ENCODE measurements around the gene ZNF518B.

The ZNF518B gene, protein sequence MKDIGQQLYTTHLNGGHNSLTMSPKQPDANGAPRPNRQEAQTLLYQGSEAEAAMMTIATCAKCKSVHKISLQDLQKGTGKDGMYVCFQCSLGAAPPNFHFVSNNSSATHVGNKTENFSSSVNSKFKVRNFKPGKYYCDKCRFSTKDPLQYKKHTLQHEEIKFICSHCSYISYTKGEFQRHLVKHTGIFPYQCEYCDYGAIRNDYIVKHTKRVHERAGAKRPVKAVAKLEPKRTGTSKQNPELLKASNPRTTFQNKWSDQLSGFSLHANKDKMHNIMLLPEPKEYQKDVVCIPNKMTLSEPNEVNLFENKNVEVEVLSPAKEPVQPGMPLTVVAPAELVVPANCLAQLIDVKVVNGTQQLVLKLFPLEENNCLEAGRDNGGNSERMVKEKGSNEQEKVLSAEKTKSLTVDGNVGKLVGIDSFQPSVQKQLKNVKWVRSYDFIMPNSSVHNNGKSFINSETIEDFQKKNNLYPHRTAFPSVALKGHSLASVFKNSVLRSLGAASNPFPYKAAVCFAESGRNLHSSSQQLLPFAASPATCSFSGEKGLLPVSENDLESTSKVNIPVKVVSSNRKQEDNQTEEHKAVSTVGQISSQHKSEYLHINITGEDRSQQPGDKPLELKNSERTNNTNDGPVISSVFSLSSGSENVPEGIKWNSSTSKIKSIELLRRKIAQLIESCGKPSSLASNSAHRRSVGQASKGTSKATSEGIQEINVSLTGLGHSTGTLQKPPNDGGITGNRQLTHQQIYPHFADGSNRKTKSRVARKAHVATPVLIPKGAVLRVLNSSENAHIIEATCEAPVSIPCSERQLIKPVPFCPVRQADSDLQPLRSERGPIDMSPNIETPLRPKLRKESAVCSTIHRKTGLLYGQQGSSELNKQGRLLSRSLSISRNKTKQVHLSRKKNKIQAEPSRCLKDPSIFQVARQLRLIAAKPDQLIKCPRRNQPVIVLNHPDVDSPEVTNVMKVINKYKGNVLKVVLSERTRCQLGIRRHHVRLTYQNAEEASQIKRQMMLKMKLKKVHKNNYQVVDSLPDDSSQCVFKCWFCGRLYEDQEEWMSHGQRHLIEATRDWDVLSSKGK

DNA sequence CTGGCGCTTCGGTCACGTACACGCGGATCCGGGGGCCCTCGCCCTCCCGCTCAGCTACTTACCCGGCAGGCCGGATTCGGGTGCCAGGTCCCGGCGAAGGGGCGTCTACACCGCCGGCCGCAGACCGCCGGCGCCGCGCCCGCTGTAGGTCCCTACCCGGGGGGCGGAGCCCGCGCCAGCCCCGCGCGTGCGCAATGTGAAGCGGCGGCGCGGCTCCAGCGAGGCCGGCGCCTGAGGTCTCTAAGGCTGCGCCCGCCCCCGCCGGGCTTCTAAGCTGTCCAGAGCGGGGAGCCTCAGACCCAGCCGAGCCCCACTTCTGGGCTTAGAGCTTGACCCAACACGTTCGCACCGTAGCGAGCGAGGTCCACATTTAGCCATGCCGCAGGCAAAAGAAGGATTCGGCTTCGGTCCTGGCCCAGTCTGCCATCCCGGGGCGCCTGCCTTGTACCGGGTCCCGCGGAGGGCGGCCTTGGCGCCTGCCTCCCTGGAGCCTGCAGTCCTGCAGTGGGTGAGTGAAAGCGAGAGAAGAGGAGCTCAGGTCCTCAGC is at the start of gene ZNF518B:
Gene ZNF518B (minus strand): TSS at position 172 of the 547 bp plus-strand sequence. CDS start 11,098 bp downstream, outside the sequence.
- DNase-seq = peak; percentile 73

DNA sequence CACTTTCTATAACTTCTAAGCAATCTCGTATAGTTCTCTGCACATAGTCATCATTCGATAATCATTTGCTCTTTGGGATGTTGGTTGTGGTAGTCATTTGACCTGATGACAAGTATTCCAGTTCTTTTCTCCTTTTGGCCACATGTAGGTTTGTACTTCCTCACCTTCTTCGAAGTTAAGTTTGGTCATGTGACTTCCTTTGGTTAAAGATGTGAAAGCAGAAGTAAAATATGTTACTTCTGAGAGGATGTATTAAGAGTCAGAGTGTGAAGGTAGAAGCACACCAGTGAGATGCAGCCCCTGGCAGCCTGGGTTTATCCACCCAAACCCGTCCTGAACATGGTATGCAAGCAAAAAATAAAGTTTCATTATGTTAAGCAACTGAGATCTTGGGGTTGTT is 48.9 kb upstream of the ZNF518B start:
- no peak for DNase-seq

DNA sequence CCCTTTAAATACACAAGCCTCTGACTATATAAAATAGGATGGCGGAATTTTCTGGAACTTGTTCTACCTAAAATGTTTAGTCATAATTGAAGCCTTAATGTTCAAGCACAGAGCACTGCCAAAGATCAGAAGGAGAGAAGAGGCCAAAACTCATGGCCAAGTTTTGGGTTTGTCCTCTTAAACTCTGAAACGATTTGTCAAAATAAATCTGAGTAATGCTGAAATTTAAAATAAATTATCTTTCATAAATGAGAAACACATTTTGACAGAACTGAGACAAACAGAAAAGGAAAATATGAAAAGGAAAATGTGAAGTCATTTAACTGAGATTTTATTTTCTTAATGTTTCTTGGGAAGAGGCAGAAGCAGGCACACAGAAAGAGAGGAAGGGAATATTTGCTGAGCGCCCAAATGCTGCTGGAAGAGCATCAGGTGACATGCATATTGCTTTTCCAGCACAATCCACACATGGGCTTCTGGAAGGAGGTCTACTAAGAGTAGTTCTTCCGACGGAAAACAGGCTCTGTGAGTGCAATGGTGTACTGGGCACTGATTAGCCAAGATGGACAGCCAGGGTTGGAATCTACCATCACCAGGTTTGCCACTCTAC is 47.4 kb upstream of the ZNF518B start:
- no peak for DNase-seq

DNA sequence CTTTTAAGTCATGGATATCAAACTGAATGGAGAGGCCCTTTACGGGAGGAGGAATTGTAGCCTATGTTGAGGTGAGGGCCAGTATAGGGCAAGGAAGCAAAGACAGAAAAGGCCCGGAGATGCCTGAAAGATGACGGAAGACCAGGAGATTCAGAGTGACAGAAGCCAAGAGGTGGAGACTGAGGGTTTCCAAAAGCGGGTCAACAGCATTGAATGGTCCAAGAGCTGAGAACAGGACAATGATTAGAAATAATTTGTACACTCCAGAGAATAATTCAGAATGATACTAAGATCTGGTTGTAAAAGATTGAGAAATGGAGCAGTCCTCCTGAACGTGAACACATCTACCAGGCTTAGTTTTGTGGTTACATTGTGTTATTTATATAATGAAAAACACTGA is 45.5 kb upstream of the ZNF518B start:
- no peak for DNase-seq

DNA sequence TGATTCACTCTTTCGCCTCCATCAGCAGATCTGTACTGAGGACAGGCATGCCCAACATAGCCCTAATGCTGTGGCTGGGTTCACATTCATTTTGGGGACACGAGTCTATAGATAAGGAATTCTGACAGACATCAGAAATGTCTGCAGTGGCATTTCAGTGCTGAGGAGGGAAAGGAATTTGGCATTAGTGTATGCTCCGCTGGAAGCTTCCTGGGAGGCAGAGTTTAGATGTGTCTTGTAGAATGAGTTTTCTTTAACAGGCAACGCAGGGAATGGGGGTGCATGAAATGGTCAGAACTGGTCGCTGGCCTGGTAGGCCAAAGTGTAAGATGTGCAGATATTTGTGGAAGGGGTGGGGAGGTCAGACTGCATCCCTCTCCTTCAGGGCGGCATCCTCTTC is 43.5 kb upstream of the ZNF518B start:
- no peak for DNase-seq

DNA sequence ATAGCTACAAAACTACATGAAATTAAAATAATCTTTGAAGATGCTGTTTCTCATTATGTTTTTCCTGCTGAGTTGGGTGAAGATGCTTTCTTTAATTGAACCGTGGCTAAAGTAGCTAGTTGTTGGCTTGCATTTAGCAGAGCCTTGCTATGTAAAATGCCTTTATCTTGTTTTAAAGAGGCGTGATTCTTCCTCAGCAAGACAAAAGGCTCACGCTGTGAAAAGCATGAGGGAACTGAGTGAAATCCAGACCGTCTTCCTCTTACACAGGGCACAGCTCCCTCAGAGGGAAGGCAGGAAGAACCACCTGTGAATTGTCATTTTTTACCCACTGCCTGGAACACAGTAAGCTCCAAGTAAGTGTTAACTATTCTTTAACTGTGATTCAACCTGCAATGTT is 39.0 kb upstream of the ZNF518B start:
- DNase-seq = no peak

DNA sequence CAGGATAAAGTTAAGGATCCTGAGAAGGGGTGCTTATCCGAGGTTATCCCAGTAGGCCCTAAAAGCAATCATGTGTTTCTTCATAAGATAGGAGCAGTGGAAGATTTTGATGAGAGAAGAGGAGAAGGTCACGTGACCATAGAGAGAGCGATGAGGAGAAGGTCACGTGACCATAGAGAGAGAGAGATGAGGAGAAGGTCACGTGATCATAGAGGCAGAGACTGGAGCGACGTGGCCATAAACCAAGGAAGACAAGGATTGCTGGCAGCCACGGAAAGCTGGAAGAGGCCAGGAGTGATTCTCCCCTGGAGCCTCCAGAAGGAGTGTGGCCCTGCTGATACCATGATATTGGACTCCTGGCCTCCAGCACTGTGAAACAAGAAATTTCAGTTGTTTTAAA is 38.4 kb upstream of the ZNF518B start:
- no peak for DNase-seq

DNA sequence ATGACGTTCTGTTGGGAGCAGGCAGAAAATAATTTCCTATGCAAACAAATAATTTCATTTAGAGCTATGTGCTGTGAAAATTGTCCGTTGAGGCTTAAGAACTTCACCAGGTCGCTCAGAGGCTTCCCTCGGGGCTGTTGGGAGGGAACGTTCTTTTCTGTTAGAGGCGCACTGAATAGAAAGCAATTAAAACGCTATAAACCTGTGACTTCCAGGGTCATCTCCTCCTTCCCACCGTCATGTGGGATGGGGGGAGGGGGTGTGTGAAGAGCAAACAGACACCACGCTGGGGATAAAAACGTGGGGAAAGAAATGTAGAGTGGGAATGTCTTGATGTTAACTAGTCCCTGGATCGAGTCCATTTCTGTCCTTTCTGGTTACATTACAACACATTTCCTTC is 35.2 kb upstream of the ZNF518B start:
- DNase-seq = no peak

DNA sequence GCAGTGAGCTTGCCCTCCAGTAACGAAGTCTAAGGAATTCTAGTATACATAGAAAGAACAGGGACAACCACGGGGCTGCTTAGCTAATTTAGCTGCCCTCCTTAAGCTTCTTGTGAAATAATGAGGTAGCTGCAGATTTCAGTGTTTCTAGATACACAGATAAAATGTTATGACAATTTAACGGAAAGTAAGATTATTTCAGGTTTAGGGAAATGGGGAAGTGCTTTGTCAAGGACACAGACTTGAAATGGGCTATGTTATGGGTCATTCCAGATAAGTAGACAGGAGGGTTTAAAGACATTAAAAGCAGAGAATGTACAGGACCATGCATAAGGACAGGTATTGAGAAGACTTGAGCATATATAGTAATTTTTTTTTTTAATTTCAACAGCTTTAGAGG is 34.2 kb upstream of the ZNF518B start:
- DNase-seq = no peak

DNA sequence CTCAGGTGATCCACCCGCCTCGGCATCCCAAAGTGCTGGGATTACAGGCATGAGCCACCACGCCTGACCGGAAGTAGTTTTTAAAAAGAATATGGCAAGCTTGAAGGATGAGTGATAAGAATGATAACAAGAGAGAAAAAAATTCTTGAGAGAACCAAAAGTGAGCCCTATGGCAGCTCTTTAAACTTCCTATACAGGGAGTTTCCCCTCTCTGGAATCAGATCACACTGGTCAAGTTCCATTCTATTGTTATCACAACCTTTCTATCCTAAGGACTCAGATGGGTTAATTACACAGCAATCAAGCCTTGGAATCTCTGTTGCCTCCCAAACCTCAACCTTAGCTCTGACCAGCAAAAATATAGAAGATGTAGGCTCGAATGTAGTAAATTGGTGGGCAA is 33.8 kb upstream of the ZNF518B start:
- DNase-seq = no peak

DNA sequence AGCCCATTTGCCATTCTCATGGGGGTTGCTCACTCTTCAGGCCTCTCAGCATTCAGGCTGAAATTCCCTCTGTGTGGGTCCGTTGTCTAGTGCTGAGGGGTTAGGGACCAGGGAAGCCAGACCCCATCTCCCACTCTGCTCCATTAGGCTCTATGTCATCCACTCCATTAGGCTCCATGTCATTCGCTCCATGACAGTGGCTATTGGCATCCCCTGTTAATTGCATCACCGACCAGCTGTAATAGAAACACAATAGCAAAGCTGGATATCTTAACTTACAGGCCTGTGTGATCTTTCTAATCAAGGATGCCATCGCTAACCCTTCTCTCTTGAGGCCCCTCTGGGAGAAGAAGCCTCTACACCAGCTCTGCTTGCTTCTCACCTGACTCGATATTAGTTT is 25.7 kb upstream of the ZNF518B start:
- DNase-seq = no peak

DNA sequence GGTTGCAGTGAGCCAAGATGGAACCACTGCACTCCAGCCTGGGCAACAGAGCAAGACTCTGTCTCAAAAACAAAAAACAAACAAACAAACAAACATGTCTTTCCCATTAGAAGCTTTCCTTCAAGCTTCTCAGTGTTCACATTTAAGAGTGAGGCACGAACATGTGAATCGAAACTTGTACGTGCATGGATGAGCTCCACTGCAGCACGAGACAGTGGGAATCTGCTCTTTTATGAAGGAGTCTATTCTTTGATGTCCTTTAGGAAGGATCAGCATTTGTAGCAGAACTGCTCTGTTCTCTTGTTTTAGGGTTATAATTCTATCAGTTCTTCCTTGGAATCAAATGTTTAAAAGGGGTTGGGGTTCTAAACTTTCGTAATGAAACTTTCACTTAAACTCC is 23.4 kb upstream of the ZNF518B start:
- DNase-seq = no peak

DNA sequence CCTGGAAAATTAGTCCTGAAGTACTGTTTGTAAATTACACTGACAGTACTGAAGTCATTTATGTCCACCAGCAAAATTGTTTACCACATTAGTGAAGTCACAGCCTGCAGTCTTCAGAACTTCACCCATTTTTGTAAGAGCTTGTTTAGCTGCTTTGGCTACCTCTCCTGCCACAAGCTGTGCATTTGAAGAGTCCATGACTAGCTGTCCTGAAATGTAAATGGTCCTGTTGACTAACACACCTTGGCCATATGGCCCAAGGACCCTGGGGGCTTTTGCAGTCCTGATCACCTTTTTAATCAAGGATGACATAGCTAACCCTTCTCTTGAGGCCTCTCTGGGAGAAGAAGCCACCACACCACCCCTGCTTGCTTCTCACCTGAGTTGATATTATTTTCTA is 21.4 kb upstream of the ZNF518B start:
- no peak for DNase-seq

DNA sequence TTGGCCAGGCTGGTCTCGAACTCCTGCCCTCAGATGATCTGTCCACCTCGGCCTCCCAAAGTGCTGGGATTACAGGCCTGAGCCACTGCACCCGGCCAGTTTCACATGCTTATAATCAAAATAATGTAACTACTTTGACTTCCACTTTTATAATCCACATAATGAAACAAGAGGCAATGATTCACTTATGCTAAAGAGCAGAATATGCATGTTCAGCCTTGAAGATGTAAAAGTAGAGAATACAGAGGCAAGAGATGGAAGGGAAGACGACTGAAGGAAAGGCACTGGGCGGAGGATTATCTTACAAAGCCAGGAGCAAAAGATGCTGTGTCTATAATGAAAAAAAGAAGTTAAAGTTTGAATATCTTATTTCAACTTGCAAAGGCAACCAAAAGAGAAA is 13.3 kb upstream of the ZNF518B start:
- DNase-seq = no peak

DNA sequence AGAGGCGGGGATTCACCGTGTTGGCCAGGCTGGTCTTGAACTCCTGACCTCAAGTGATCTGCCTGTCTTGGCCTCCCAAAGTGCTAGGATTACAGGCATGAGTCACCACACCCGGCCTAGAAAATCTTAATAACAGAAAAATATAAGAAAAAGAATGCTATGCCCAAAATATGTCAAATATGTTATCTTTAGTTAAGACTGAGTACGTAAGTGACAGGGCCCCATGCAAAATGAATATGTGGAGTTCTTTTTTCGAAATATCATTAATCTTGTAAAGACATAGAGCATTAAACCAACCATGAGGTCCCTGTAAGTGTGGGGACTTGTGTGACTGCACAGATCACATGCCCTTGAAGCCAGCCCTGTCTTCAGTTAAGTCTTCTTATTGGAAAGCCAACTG is 8.9 kb upstream of the ZNF518B start:
- no peak for DNase-seq

DNA sequence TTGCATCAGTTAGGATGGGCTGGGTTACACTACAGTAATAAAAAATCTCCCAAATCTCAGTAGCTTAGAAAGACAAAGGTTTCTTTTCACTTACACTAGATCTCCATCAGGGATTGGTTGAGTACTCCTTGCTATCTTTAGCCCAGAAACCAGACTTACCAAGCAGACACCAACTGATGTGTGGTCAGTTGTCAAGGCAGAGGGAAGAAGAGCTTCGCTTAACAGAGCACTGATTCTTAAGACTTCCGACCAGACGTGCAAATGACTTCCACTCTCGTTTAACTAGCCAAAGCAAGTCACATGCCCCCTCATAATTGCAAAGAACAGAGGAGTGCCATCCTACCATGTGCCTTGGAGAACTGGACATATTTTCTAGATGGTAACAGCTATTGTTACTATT is 5.7 kb upstream of the ZNF518B start:
- DNase-seq = no peak

DNA sequence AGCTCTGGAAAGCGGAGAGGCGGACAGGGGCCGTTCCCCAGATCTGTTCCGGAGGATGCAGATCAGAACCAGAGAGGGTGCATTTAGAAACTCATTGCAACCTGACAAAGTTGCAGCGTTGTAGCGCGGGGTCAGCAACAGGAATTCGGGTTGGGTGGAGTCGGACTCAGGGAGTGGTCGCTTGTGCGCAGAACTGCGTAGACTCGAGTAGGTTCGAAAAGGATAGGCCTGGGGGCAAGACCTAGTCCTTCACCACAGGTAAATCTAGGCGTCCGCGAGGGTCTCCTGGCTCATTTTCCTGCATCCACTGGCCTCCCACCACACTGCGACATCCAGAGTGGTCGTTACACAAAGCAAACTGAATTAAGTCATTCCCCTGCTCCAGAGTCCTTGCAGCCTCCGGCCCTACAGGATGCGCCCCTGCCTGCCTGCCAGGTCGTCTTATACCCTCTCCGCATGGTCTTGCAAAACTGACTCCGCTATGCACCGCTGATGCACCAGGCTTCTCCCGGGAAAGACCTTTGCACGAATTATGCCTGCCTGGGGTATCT is 4.7 kb upstream of the ZNF518B start:
- DNase-seq = no peak

DNA sequence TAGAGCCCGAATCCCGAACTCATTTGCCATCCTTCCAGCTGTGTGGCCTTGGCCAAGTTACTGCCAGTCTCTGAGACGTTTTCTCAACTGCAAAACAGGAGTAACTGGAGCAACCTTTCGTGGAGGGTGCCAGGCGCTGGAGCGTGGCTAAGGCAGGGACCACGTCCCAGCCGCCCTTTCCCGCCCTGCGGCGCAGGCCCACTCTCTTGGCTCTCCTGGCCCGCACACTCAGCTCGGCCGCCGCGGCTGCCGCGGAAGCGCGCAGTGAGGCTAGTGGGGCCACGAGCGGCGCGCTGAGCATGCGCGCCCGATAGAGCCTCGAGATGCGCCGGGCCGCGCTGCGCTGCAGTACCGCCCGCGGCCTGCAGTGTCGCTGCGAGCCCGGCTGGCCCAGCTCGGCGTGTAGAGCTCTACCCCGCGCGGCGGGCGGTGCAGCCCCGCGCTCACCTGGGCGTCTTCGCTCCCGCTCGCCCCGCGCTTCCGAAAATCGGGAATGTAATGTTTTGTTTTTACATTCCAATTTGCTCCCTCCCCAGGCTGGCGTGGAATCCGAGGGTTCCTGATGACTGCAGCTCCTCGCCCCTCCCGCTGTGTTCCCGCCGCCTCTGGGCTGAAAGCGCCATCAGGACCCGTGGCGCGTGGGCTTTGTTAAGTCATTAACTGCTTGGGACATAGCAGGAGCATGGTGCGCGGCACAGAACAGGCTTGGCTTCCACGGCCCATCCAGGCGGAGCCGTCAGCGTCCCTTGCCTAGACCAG is 4.0 kb upstream of the ZNF518B start:
- peak; percentile 63 for DNase-seq

DNA sequence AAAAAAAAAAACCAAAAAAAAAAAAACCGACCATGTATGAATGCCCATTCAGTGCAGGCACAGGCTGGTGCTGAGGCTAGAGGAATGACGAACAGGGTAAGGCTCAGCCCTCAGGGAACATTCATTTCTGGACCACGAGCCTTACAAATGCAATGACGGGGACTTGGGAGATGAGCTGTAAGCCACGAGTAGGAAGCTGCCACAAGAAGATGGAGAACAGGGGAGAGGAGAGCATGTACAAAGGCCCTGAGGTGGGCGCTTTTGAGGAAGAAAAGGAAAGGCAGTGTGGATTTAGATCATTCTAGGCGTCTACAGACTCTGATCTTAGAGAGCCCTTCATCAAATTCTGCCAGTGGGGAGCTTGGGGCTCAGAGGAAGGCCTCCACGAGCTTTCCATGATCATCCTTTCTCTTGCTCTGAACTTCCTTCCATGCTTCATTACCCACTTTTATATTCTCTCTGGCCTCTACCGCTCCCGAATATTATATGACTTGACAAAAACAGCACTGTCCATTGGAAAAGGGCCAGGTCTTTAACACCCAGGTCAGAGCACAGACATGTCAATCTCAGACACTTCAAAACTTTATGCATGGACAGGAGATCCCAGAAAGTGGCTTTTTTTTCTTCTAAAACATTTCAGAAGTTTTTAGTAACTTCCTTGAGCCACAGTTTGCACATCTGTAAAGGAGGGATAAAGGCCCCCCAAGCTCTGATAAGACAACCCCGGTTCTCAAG is 3.3 kb upstream of the ZNF518B start:
- DNase-seq = no peak

DNA sequence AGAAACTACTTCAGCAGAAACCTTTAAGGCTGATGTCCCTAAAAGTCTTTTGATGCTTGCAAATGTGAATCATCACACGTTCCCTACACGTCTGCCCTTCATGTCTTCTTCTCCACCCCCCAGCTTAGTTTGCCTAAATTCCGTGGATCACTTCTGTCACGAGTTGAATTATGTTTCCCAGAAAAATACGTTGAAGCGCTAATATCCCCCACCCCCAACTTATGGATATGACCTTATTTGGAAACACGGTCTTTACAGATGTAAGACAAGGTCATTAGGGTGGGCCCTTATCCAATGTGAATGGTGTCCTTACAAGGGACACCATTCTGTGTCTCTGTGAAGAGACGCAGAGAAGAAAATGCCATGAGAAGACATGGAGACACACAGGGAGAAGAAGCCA is 2.1 kb upstream of the ZNF518B start:
- DNase-seq = no peak

DNA sequence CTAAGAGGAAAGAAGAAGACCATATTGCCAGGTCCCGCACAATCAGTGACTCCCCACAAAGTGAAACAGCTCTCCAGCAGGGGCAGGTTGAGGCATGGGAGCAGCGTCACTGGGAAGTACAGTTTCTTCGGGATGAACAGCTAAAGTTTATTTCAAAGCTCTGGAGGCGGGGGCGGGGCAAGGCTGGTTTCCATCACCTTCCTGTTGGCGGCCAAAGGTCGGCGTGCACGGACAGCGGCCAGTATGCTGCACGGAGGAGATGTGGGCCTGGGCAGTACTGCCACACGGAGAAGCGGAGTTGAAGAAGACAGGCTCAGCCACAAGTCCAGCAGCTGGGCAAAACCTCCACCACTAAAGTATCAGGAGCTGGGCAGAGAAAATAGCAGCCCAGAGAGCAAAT is 951 bp upstream of the ZNF518B start:
- DNase-seq = no peak
